KMS-11 (cell line): ENCODE data around the gene SEC24D.

ENCODE experiments used
- H2AFZ ChIP-seq: fragments of 200-600 bp; sonication (generic); 2 replicates; pipeline ENCODE4 v1.6.1; 2016; ENCODE audit warnings: antibody characterized with exemption, mixed run types, low read depth
- H3K27ac ChIP-seq: fragments of 200-600 bp; sonication (generic); 2 replicates; pipeline ENCODE4 v1.6.1; 2016; ENCODE audit warnings: mild to moderate bottlenecking, mixed run types
- H3K27me3 ChIP-seq: fragments of 200-600 bp; sonication (generic); 2 replicates; pipeline ENCODE4 v1.6.1; 2017; ENCODE audit warnings: mild to moderate bottlenecking, low read depth, mixed run types, moderate library complexity; ENCODE audit not compliant: insufficient read depth
- H3K36me3 ChIP-seq: fragments of 200-600 bp; sonication (generic); 2 replicates; pipeline ENCODE4 v1.6.1; 2017; ENCODE audit warnings: mild to moderate bottlenecking, mixed run types; ENCODE audit not compliant: insufficient read depth
- H3K4me1 ChIP-seq: fragments of 200-600 bp; sonication (generic); 2 replicates; pipeline ENCODE4 v1.6.1; 2016; ENCODE audit warnings: mild to moderate bottlenecking, low read depth, mixed run types; ENCODE audit not compliant: poor library complexity, severe bottlenecking
- H3K4me2 ChIP-seq: fragments of 200-600 bp; sonication (generic); 2 replicates; pipeline ENCODE4 v1.7.0; 2016; ENCODE audit warnings: mild to moderate bottlenecking, mixed run types
- H3K4me3 ChIP-seq: fragments of 200-600 bp; sonication (generic); IDR thresholded peaks from 2 replicates; pipeline ENCODE4 v1.6.1; 2017; ENCODE audit warnings: low read depth, low read length, mixed read lengths; ENCODE audit not compliant: insufficient read depth
- H3K79me2 ChIP-seq: fragments of 200-600 bp; sonication (generic); 2 replicates; pipeline ENCODE4 v1.6.1; 2016; ENCODE audit warnings: low read depth, mixed run types; ENCODE audit not compliant: insufficient read depth
- H3K9ac ChIP-seq: fragments of 200-600 bp; sonication (generic); 2 replicates; pipeline ENCODE4 v1.6.1; 2016; ENCODE audit warnings: mild to moderate bottlenecking, mixed run types
- H4K20me1 ChIP-seq: fragments of 200-600 bp; sonication (generic); 2 replicates; pipeline ENCODE4 v1.6.1; 2016; ENCODE audit warnings: mild to moderate bottlenecking, mixed run types; ENCODE audit not compliant: insufficient read depth
- CTCF ChIP-seq: fragments of 200-600 bp; sonication (generic); conservative IDR thresholded peaks from 2 replicates; pipeline ENCODE4 v1.6.1; 2017; ENCODE audit warnings: low read depth, mild to moderate bottlenecking, antibody characterized with exemption, low read length, moderate library complexity, mixed read lengths

SEC24D gene

GRCh38 chr4:118682928-118683327 is 153.0 kb downstream of the SEC24D start:
- Histone ChIP-seq H3K4me3 (no peak overlapping the region), H3K4me1 (peaks cover 20% of the 10 kb centered on the region), H4K20me1 (no peaks in the 10 kb centered on the region), H2AFZ (peak overlapping the region; percentile 75), H3K27me3 (no peaks in the 10 kb centered on the region), H3K9ac (no peak overlapping the region), H3K4me2 (peak overlapping the region; percentile 12; the same call in 1 of the 2 replicates), H3K27ac (no peak overlapping the region), H3K36me3 (no peaks in the 10 kb centered on the region), H3K79me2 (peaks cover 25% of the 10 kb centered on the region)
- TF ChIP-seq CTCF, result peak; percentile 69

- H4K20me1 ChIP-seq, result no peaks in the 10 kb centered on the region; the same call in 1 of the 2 replicates
- H3K4me2 ChIP-seq, result no peak overlapping the region
- no peak overlapping the region for H3K9ac ChIP-seq
- peaks cover 3% of the 10 kb centered on the region; the same call in 1 of the 2 replicates for H3K79me2 ChIP-seq
- H2AFZ ChIP-seq, result no peak overlapping the region
- no peak overlapping the region for H3K27ac ChIP-seq
- no peak for TF ChIP-seq CTCF
- H3K27me3 ChIP-seq, result no peaks in the 10 kb centered on the region
- H3K36me3 ChIP-seq, result no peaks in the 10 kb centered on the region
- H3K4me3 ChIP-seq, result no peak overlapping the region
- H3K4me1 ChIP-seq, result peaks cover 11% of the 10 kb centered on the region
These were observed 155.1 kb downstream of the SEC24D start for GRCh38 chr4:118680808-118681207.

DNA sequence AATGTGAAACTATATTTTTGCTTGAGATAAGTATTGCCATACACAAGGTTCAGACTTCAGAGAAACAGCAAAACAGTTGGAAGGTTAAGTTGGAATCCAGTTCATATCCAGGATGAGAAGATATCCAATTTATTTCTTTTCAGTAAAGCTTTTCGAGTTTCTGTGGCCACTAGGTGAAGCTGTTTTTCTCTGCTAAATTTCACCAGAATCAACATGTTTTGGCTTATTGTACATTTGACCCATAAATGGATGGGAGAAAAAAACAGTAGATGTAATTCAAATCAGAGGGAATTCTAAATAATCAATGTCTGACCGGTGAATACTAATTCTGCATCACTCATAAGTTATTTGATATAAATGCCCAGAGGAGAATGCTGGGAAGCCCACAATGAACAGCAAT is 159.8 kb downstream of the SEC24D start:
- TF ChIP-seq CTCF, result no peak
- no peak overlapping the region for H3K4me2 ChIP-seq
- H3K4me3 ChIP-seq, result no peak overlapping the region
- no peak overlapping the region for H2AFZ ChIP-seq
- no peaks in the 10 kb centered on the region for H3K4me1 ChIP-seq
- H3K9ac ChIP-seq, result no peak overlapping the region
- H3K36me3 ChIP-seq, result no peaks in the 10 kb centered on the region
- H4K20me1 ChIP-seq, result no peaks in the 10 kb centered on the region; the same call in 1 of the 2 replicates
- no peaks in the 10 kb centered on the region for H3K27me3 ChIP-seq
- H3K27ac ChIP-seq, result no peak overlapping the region
- no peaks in the 10 kb centered on the region for H3K79me2 ChIP-seq
